IMR-90 (cell line): ENCODE data around the gene NOL8. TPM values are rescaled to one million over a fixed set of nuclear protein-coding genes. Genes with fewer than 3 reads are reported as not detected.
A peak's percentile ranks its signal among the peaks of the same experiment; 100 is the strongest.

Experiments used
- ATAC-seq: fragments of 200-7000 bp; cut with Tn5 transposase; 2 replicates; pipeline ENCODE4 v1.9.1; 2020; ENCODE audit warnings: low read depth, mild to moderate bottlenecking, moderate library complexity
- BruUV-seq: library from RNA; stranded (reverse); fragments of 400-500 nt; replicated peaks from 2 replicates; lab custom pipeline; 2021; lab: Mats Ljungman, UMichigan
- CTCF ChIA-PET: fragments of 300-600 bp; formaldehyde crosslinking; extraction: SDS; loops from one replicate; lab custom pipeline; 2021; ENCODE audit warnings: antibody characterized with exemption; lab: Yijun Ruan, JAX
- POLR2A ChIA-PET: fragments of 300-600 bp; sonication (Branson Sonifier 250); formaldehyde crosslinking; loops from one replicate; lab custom pipeline; 2022; ENCODE audit warnings: antibody characterized with exemption; ENCODE audit not compliant: unreplicated experiment; lab: Charles Lee
- DNase-seq: peaks from one replicate; pipeline ENCODE4 v3.0.0; 2013
- H2AFZ ChIP-seq: replicated peaks from 2 replicates; pipeline ENCODE3; 2013; ENCODE audit warnings: low read length, mild to moderate bottlenecking; ENCODE audit not compliant: poor library complexity
- H2AK5ac ChIP-seq: 2 replicates; pipeline ENCODE4 v1.6.1; 2013; ENCODE audit warnings: low read depth, low read length, inconsistent platforms
- H2AK9ac ChIP-seq: replicated peaks from 2 replicates; pipeline ENCODE3; 2013; ENCODE audit warnings: mild to moderate bottlenecking, low read depth, low read length, moderate library complexity; ENCODE audit not compliant: poor library complexity
- H2BK120ac ChIP-seq: 2 replicates; pipeline ENCODE4 v1.6.1; 2013; ENCODE audit warnings: low read depth, low read length, inconsistent platforms
- H2BK15ac ChIP-seq: 3 replicates; pipeline ENCODE4 v1.6.1; 2013; ENCODE audit warnings: low read depth, low read length, inconsistent platforms
- H2BK20ac ChIP-seq: 2 replicates; pipeline ENCODE4 v1.6.1; 2013; ENCODE audit warnings: low read depth, mild to moderate bottlenecking, inconsistent platforms, low read length, moderate library complexity
- H2BK5ac ChIP-seq: 2 replicates; pipeline ENCODE4 v1.6.1; 2013; ENCODE audit warnings: mild to moderate bottlenecking, low read depth, low read length, inconsistent platforms; ENCODE audit not compliant: poor library complexity, severe bottlenecking
- H3K14ac ChIP-seq: replicated peaks from 2 replicates; pipeline ENCODE4 v1.6.1; 2013; ENCODE audit warnings: low read depth, low read length, inconsistent platforms
- H3K18ac ChIP-seq: 2 replicates; pipeline ENCODE4 v1.6.1; 2013; ENCODE audit warnings: low read depth, low read length, control low read depth
- H3K23ac ChIP-seq: 2 replicates; pipeline ENCODE4 v1.6.1; 2013; ENCODE audit warnings: low read depth, low read length, inconsistent platforms
- H3K27ac ChIP-seq: 2 replicates; pipeline ENCODE4 v1.5.1; 2013; ENCODE audit warnings: mild to moderate bottlenecking, control low read depth, low read length; ENCODE audit not compliant: insufficient read depth
- H3K27me3 ChIP-seq: 2 replicates; pipeline ENCODE4 v1.6.1; 2013; ENCODE audit warnings: low read length; ENCODE audit not compliant: control insufficient read depth, insufficient read depth
- H3K36me3 ChIP-seq: 2 replicates; pipeline ENCODE4 v1.6.1; 2013; ENCODE audit warnings: low read length, mixed read lengths; ENCODE audit not compliant: control insufficient read depth, insufficient read depth
- H3K4ac ChIP-seq: 2 replicates; pipeline ENCODE4 v1.6.1; 2013; ENCODE audit warnings: low read depth, low read length, inconsistent platforms
- H3K4me1 ChIP-seq: 2 replicates; pipeline ENCODE4 v1.6.1; 2013; ENCODE audit warnings: low read length, mixed read lengths; ENCODE audit not compliant: control insufficient read depth, insufficient read depth
- H3K4me2 ChIP-seq: 2 replicates; pipeline ENCODE4 v1.6.1; 2013; ENCODE audit warnings: low read depth, mild to moderate bottlenecking, control low read depth, low read length, moderate library complexity
- H3K4me3 ChIP-seq: 2 replicates; pipeline ENCODE4 v1.5.1; 2013; ENCODE audit warnings: low read depth, mild to moderate bottlenecking, control low read depth, low read length, moderate library complexity; ENCODE audit not compliant: insufficient read depth
- H3K56ac ChIP-seq: 2 replicates; pipeline ENCODE4 v1.6.1; 2013; ENCODE audit warnings: low read length, inconsistent platforms; ENCODE audit not compliant: insufficient read depth; ENCODE audit errors: extremely low read depth
- H3K79me1 ChIP-seq, 2 experiments: 2 replicates each; pipeline ENCODE4 v1.6.1; 2013; ENCODE audit warnings: low read length in 2 of 2, inconsistent platforms in 1 of 2, low read depth in 1 of 2
- H3K9ac ChIP-seq: 2 replicates; pipeline ENCODE4 v1.6.1; 2013; ENCODE audit warnings: low read depth, low read length, control low read depth
- H3K9me1 ChIP-seq: 2 replicates; pipeline ENCODE4 v1.6.1; 2013; ENCODE audit warnings: low read length, inconsistent platforms; ENCODE audit not compliant: insufficient read depth
- H3K9me3 ChIP-seq: 2 replicates; pipeline ENCODE4 v1.6.1; 2013; ENCODE audit warnings: low read length; ENCODE audit not compliant: control insufficient read depth, insufficient read depth
- H4K20me1 ChIP-seq: 2 replicates; pipeline ENCODE4 v1.6.1; 2013; ENCODE audit warnings: low read length, inconsistent platforms; ENCODE audit not compliant: insufficient read depth
- H4K5ac ChIP-seq: 2 replicates; pipeline ENCODE4 v1.6.1; 2013; ENCODE audit warnings: mild to moderate bottlenecking, low read depth, low read length, control low read depth
- H4K8ac ChIP-seq, 2 experiments: 2 replicates each; pipeline ENCODE4 v1.6.1; 2013; ENCODE audit warnings: low read depth in 2 of 2, low read length in 2 of 2, control low read depth in 1 of 2, inconsistent platforms in 1 of 2
- H4K91ac ChIP-seq: 2 replicates; pipeline ENCODE4 v1.6.1; 2013; ENCODE audit warnings: low read depth, low read length, inconsistent platforms; ENCODE audit not compliant: insufficient read depth
- BHLHE40 ChIP-seq: fragments of 150-350 bp; IDR thresholded peaks from 2 replicates; pipeline ENCODE4 v1.6.1; 2016; ENCODE audit warnings: mild to moderate bottlenecking, low read depth, low read length
- CEBPB ChIP-seq: IDR thresholded peaks from 2 replicates; pipeline ENCODE4 v1.6.1; 2012; ENCODE audit warnings: low read depth, low read length, improper control_type of control experiment
- CHD1 ChIP-seq: IDR thresholded peaks from 2 replicates; pipeline ENCODE4 v1.6.1; 2012; ENCODE audit warnings: low read depth, low read length, improper control_type of control experiment
- CTCF ChIP-seq: conservative IDR thresholded peaks from 2 replicates; pipeline ENCODE4 v1.5.1; 2012; ENCODE audit warnings: mild to moderate bottlenecking, low read depth, low read length, improper control_type of control experiment
- ELK1 ChIP-seq: fragments of 150-350 bp; IDR thresholded peaks from 2 replicates; pipeline ENCODE4 v1.6.1; 2016; ENCODE audit warnings: low read depth, mild to moderate bottlenecking, low read length, moderate library complexity, borderline replicate concordance
- FOS ChIP-seq: fragments of 150-350 bp; IDR thresholded peaks from 2 replicates; pipeline ENCODE4 v1.6.1; 2016; ENCODE audit warnings: low read depth, low read length
- MAFK ChIP-seq: IDR thresholded peaks from 2 replicates; pipeline ENCODE4 v1.6.1; 2012; ENCODE audit warnings: low read depth, low read length, improper control_type of control experiment
- MAZ ChIP-seq: IDR thresholded peaks from 2 replicates; pipeline ENCODE4 v1.6.1; 2012; ENCODE audit warnings: low read depth, mild to moderate bottlenecking, low read length, improper control_type of control experiment, moderate library complexity, borderline replicate concordance
- POLR2A ChIP-seq: IDR thresholded peaks from 2 replicates; pipeline ENCODE4 v1.6.1; 2012; ENCODE audit warnings: mild to moderate bottlenecking, low read depth, low read length
- RAD21 ChIP-seq: IDR thresholded peaks from 2 replicates; pipeline ENCODE4 v1.6.1; 2012; ENCODE audit warnings: low read length, improper control_type of control experiment
- RFX5 ChIP-seq: IDR thresholded peaks from 2 replicates; pipeline ENCODE4 v1.8.0; 2012; ENCODE audit warnings: low read depth, mild to moderate bottlenecking, low read length, moderate library complexity
- SMC3 ChIP-seq: fragments of 150-350 bp; IDR thresholded peaks from 2 replicates; pipeline ENCODE4 v1.6.1; 2016; ENCODE audit warnings: low read depth, mild to moderate bottlenecking, antibody characterized with exemption, low read length, moderate library complexity
- USF2 ChIP-seq: fragments of 150-350 bp; IDR thresholded peaks from 2 replicates; pipeline ENCODE4 v1.6.1; 2017; ENCODE audit warnings: mild to moderate bottlenecking, antibody characterized with exemption, low read length, low read depth
- WGBS, 2 experiments: methylation state at CpG; one replicate each; pipeline versions ENCODE4 v1.1.5 to v1.1.7; 2013; ENCODE audit warnings: missing lambda C conversion rate in 2 of 2; ENCODE audit not compliant: insufficient read length in 1 of 2; ENCODE audit errors: extremely low coverage in 2 of 2; 5-methylcytosine and 5-hydroxymethylcytosine counted together
- dilution Hi-C: fragments of 300-500 bp; cut with HindIII; formaldehyde crosslinking; loops from one replicate; pipeline ENCODE4 v1.14.3; 2018; ENCODE audit warnings: low sequenced_read_pairs; ENCODE audit not compliant: unreplicated experiment
- in situ Hi-C: fragments of 300-500 bp; cut with MboI; formaldehyde crosslinking; loops from 3 replicates; pipeline ENCODE4 v1.14.3; 2019; ENCODE audit warnings: low sequenced_read_pairs, inconsistent platforms, mixed read lengths
- intact Hi-C: fragments of 100-400 bp; cut with micrococcal nuclease; formaldehyde crosslinking; loops from 2 replicates; pipeline ENCODE4 v1.10.0; 2022
- polyA plus RNA-seq, 3 experiments: library from polyadenylated mRNA; depleted of rRNA; stranded (reverse); fragments of >200 nt; gene quantifications; 2 replicates each; pipeline ENCODE4 v1.2.3, GENCODE V29; 2012; ENCODE audit warnings: low replicate concordance in 1 of 3
- total RNA-seq: library from RNA; depleted of rRNA; stranded (reverse); fragments of >200 nt; gene quantifications from 2 replicates; pipeline ENCODE4 v1.2.3, GENCODE V29; 2012

NOL8 gene
- total and polyA plus RNA-seq, 2 of the 4 experiments (the other 2 are of a cell fraction), result 10.1 to 18.3 TPM

- TF ChIP-seq POLR2A (peak; percentile 75; the same call in 1 of the 2 replicates), CTCF (no peak)
Measured at GRCh38 chr9:92325269-92325990, at the start of gene NOL8, which contains the start of gene CENPP (continued).

GRCh38 chr9:92373167-92373566 lies 48.0 kb upstream of the NOL8 start:
- Histone ChIP-seq H3K27me3 (no peaks in the 10 kb centered on the region), H2BK20ac (no peak overlapping the region), H4K91ac (no peak overlapping the region), H4K20me1 (no peaks in the 10 kb centered on the region), H3K4me1 (peaks cover 4% of the 10 kb centered on the region; the same call in 1 of the 2 replicates), H3K18ac (no peak overlapping the region), H3K4me2 (no peak overlapping the region), H3K36me3 (no peaks in the 10 kb centered on the region), H2BK5ac (no peak overlapping the region), H3K9ac (no peak overlapping the region), H2BK120ac (no peak overlapping the region), H3K9me1 (no peaks in the 10 kb centered on the region), H2BK15ac (no peak overlapping the region), H3K27ac (no peak overlapping the region), H4K8ac (no peak overlapping the region), H3K79me1 (no peaks in the 10 kb centered on the region), H3K23ac (no peak overlapping the region), H2AFZ (no peak overlapping the region), H2AK9ac (no peak overlapping the region), H3K9me3 (peaks cover 3% of the 10 kb centered on the region; the same call in 1 of the 2 replicates), H3K4ac (no peak overlapping the region), H4K5ac (no peak overlapping the region), H3K4me3 (no peak overlapping the region), H3K14ac (no peak overlapping the region), H2AK5ac (no peak overlapping the region), H3K56ac (no peak overlapping the region)
- CTCF ChIA-PET, result no interaction called here
- in situ Hi-C loops (no loop called here), intact Hi-C loops (no loop called here), dilution Hi-C loops (no loop called here)
- BruUV-seq, result no TSS peak
- no peak for DNase-seq
- POLR2A ChIA-PET, result no interaction called here
- no peak for ATAC-seq
- 86% methylated on average over 1 of the region's 2 CpGs; no CpG with 5 or more reads in 1 of the 2 experiments for WGBS, 2 experiments
- no peak for TF ChIP-seq BHLHE40
- no peak for TF ChIP-seq ELK1
- TF ChIP-seq MAFK, result no peak
- TF ChIP-seq FOS, result no peak
- TF ChIP-seq POLR2A, result no peak
- no peak for TF ChIP-seq CEBPB
- TF ChIP-seq SMC3, result no peak
- no peak for TF ChIP-seq RFX5
- no peak for TF ChIP-seq CHD1
- TF ChIP-seq RAD21, result no peak
- TF ChIP-seq USF2, result no peak
- no peak for TF ChIP-seq MAZ
